NCI-H774 (cell line): ENCODE results near the gene MRAP.

Experiments used
- DNase-seq: peaks from one replicate; lab custom pipeline; 2025; lab: John Stamatoyannopoulos, UW

Gene MRAP

DNA sequence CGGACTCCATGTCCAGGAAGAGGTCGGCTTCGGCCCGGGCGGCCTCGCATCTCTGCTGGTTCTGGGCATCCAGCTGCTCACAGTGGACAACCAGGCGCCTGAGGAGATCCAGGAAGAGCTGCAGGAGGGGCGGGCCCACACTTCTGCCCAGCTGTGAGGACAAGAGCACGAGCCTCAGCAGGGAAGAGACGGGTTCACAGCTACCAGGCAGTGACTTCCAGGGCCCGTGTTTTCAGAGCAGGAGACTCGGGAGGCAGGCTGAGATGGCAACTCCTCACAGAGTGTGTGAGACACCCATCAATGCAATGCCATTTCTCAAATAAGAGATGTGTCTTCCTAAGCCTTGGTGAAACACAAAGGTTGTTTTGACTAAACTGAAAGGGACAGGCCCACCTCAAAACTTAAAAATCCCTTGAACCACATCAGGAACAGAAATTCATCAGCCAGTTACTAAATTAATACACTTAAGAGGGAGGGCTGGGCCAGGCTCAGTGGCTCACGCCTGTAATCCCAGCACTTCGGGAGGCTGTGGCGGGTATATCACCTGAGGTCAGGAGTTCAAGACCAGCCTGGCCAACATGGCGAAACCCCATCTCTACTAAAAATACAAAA lies 50.8 kb downstream of the MRAP start:
- no peak for DNase-seq

DNA sequence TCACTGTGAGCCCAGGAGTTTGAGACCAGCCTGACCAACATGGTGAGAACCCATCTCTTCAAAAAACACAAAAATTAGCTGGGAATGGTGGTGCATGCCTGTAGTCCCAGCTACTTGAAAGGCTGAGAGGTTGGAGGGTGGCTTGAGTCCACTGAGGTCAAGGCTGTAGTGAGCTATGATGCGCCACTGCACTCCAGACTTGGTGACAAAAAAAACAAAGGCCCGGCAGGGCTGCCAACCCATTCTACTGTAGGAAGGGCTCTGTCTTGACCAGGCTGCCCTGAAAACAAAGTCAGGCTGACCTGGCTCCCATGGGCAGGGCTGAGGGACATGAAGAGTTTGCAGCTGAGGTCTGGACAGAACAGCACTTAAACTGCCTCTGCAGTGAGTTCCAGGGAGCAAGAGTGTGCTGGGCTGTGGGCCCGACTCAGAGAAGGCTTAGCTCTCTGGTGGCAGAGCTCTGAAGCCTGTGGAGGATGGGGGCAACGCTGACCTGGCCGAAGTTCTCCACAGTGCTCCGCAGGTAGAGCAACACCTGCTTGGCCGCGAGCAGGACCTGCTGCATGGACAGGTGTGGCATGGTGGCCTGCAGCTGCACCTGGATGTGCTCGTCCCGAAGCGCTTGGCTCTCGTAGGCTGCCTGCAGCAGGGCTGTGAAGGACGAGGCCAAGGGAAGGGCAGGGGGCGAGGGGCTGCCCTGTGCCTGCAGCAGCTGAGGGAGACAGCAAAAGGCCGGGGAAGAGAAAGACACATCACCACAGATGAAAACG lies 51.7 kb downstream of the MRAP start:
- DNase-seq, result no peak

GRCh38 chr21:32350981-32351380 lies 52.3 kb downstream of the MRAP start:
- DNase-seq, result no peak

DNA sequence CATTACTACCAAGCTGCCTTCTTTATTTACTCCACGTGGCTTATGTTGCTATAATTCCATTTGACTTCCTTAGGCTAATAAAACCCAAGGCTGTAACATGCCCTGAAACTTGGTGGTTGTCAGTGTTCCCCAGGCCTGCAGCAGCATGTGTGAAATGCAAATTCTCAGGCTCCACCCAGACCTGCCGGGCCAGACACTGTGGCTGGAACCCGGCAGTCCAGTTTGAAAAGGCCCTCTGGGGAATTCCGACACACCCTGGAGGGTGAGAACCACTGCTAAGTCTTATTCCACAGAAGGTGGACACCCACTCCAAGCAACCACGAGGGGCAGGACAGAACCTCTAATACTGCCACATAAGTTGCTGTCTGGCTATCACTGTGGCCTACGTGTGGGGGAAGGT lies 52.8 kb downstream of the MRAP start:
- DNase-seq, result no peak

DNA sequence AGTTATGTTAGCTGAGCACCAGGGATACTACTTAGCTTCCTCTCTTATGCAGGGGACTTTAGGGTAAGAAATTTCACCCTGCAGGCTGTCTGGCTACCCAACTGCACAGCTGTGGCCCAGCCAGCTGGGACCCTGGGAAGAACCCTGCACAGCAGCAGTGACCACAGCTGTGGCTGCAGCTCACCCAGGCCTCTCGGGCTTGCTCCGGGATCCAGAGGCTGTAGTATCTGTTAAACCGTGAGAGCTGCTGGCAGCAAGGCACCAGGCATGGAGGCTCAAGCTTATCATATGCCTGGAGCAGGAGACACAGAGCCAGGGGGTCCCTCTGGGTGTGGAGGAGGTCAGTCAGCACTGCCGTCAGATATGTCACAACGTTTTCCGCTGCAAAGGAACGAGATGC lies 53.9 kb downstream of the MRAP start:
- no peak for DNase-seq

DNA sequence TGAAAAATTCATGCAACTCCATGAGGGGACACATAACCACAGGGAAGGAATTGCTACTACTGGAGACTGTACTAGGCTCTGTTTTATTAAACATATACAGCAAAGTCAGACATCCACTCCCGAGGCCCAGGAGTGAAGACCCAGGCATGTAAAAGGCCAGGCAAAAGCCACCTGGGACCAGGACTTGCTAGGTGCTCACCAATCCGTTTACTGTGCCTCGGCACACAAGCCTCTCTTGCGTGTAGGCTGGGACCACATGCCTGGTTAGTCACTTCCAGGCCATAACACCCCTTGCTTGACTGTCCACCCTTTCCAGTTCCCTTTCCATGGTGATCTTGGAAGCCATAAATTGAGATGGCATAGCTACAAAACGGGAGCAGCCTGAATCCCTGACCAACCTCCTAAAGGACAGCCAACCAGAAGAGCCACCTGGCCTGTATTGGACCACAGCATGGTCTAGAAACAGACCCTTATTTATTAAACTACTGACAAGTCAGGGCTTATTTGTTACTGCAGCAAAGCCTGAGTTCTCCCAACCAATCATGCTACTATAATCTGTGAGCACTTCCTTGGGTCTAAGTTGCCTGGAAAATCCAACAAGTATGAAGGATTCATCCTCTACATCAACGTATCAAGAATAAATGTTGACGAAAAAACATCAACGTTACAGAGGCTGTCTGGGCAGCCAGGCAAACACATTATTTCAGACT lies 54.5 kb downstream of the MRAP start:
- no peak for DNase-seq

DNA sequence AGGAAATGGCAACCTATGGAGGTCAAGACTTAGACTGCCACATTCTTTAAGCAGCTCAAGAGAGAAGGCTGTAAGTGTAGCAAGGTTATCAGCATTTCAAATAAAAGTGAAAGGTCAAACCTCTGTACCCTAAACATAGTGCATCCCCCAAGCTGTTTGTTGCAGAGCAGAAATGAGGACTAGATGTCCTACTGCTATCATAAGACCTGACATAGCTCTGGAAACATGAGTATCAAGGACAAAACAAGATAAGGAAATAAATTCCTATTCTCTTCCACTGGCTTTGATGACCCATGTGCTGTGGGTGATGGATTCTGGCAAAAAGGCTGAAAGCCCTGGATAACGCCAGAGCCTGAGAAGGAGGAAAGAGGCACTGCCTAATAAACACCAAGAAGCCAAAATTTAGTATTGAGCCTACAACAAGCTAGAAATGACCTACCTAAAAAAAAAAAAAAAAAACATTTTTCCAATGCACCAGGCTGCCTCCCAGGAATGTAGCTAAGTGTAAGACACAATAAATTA lies 58.3 kb downstream of the MRAP start:
- no peak for DNase-seq

- no peak for DNase-seq
Observed at GRCh38 chr21:32359719-32360260, 61.1 kb downstream of the MRAP start.

DNA sequence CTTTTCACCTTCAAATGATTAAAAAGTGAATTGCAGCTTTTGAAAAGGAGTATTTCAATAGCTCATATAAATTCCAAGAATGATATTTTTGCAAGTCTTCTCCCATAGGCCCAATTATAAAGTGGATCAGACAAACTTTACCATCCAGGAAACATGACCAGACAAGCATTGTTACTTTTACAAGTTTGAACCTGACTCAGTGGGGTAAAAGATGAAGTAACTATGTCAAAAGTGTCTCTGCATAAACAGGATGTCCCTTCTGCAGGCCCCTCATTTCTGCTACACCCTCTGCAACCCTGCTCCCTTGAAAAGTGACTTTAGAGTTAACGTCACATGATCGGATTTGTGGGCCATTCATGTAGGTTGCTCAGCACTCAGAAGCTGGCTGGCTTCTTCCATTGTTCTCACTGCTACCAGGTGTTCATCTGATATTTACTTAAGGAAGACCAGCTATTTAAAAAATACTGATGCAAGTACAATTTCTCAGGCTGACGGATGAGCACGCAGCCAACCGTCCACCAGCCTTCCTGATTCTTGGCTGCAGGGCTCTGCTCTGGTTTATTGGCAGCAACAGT lies 61.8 kb downstream of the MRAP start:
- DNase-seq, result peak; percentile 48
